ENCODE results near the gene POLD1. TPM values are rescaled to one million over a fixed set of nuclear protein-coding genes. Genes with fewer than 3 reads are reported as not detected.

The POLD1 gene
- polyA plus RNA-seq, 5 donors: 23.6 to 37.1 (median 29.6) TPM

- DNase-seq: no peak
These were observed 33.2 kb downstream of the POLD1 start for GRCh38 chr19:50417111-50418081.

GRCh38 chr19:50418176-50419021 lies 34.3 kb downstream of the POLD1 start, which contains the start of gene SPIB:
Gene SPIB (plus strand): TSS chr19:50418938. CDS start chr19:50418963, 25 bp downstream.
- DNase-seq: no peak

GRCh38 chr19:50419022-50419579 lies 35.0 kb downstream of the POLD1 start:
- DNase-seq: no peak

DNA sequence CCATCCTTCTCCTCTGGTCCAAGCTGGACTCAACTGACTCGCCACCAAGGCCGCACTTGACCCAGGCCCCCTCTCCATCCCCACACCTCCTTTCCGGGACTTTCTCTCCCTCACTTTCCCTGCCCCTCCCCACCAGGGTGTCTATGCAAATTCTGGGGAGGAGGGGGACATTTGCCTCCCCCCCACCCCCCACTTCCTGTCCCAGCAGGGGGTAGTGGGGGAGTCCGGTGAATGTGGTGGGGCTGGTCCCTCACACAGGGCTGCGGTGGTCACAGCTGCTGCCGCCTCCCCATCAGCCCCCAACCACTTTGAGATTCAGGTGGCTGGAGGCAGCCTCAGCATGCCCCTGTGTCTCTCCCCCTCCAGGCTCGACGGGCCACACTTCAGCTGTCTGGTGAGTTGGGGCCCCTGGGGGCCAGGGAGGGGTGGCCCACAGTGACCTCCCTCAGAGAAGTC lies 35.5 kb downstream of the POLD1 start:
- no peak for DNase-seq

- DNase-seq: no peak
These were observed 36.0 kb downstream of the POLD1 start for GRCh38 chr19:50420127-50420526.

GRCh38 chr19:50420808-50421207 lies 36.7 kb downstream of the POLD1 start:
- no peak for DNase-seq

- DNase-seq: no peak
These were observed 38.5 kb downstream of the POLD1 start for GRCh38 chr19:50422397-50423278.

- DNase-seq: no peak
These were observed 39.3 kb downstream of the POLD1 start for GRCh38 chr19:50423279-50424113.

DNA sequence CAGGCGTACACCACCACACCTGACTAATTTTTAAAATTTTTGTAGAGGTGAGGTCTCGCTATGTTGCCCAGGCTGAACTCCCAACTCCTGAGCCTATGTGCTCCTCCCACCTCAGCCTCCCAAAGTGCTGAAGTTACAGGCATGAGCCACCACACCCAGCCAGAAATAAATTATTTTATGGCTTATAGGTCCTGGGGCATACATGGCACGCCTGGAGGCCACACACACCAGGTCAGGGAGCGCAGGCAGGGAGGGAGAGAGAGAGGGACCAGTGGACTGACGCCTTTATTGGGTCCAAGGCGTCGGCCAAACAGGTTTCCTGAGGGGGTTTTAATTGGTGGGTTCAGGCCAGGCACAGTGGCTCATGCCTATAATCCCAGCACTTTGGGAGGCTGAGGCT lies 41.4 kb downstream of the POLD1 start:
- no peak for DNase-seq

DNA sequence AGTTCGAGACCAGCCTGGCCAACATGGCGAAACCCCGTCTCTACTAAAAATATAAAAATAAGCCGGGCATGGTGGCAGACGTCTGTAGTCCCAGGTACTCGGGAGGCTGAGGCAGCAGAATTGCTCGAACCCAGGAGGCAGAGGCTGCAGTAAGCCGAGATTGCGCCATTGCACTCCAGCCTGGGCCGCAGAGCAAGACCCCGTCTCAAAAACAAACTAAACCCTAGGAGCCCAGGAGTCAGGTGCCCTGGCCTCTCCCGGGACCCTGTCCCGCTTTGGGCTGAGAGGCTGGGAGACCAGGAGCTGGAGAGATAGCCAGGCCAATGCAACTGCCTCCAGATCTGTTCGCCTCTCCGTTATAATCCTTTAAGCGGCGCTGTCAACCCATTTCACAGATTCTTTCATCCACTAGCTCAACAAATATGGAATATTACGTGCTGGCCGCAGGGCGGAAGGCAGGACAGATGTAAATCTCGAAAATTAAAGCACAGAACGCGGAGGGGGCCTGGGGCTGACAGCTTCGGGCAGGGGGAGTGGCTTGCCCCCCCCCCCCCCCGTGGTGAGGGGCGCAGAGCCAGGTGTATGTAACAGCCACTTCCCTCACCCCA lies 43.3 kb downstream of the POLD1 start:
- DNase-seq: no peak

DNA sequence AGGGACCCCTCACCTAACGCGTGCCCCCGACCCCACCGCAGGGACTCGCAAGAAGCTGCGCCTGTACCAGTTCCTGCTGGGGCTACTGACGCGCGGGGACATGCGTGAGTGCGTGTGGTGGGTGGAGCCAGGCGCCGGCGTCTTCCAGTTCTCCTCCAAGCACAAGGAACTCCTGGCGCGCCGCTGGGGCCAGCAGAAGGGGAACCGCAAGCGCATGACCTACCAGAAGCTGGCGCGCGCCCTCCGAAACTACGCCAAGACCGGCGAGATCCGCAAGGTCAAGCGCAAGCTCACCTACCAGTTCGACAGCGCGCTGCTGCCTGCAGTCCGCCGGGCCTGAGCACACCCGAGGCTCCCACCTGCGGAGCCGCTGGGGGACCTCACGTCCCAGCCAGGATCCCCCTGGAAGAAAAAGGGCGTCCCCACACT lies 43.9 kb downstream of the POLD1 start:
- DNase-seq: peak; percentile 76 to 85

DNA sequence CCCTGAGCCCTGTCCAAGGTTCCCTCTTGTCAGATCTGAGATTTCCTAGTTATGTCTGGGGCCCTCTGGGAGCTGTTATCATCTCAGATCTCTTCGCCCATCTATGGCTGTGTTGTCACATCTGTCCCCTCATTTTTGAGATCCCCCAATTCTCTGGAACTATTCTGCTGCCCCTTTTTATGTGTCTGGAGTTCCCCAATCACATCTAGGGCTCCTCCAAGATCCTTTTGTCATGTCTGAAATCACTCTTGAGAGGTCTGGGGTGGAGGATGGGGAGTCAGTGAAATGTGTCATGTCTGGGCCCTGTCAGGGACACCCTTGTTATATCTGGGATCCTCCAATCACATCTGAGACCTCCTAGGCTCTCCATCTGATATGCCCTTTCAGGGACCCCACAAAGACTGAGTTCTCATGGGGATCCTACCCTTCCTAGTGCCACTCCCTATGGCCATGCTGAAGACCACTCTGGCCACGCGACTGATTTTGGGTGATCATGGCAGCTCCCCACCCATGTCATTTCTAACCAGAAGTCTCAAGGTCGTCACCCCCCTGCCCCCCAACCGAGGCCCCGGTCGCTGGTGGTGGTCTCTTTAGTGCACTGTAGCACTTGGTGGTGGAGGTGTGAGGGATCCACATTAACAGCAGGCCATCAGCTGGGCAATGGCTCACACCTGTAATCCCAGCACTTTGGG lies 44.8 kb downstream of the POLD1 start:
- DNase-seq: no peak

- no peak for DNase-seq
These were observed 46.8 kb downstream of the POLD1 start for GRCh38 chr19:50430888-50431342.

- peak; percentile 86 to 93 for DNase-seq
These were observed 47.4 kb downstream of the POLD1 start for GRCh38 chr19:50431343-50432220.

DNA sequence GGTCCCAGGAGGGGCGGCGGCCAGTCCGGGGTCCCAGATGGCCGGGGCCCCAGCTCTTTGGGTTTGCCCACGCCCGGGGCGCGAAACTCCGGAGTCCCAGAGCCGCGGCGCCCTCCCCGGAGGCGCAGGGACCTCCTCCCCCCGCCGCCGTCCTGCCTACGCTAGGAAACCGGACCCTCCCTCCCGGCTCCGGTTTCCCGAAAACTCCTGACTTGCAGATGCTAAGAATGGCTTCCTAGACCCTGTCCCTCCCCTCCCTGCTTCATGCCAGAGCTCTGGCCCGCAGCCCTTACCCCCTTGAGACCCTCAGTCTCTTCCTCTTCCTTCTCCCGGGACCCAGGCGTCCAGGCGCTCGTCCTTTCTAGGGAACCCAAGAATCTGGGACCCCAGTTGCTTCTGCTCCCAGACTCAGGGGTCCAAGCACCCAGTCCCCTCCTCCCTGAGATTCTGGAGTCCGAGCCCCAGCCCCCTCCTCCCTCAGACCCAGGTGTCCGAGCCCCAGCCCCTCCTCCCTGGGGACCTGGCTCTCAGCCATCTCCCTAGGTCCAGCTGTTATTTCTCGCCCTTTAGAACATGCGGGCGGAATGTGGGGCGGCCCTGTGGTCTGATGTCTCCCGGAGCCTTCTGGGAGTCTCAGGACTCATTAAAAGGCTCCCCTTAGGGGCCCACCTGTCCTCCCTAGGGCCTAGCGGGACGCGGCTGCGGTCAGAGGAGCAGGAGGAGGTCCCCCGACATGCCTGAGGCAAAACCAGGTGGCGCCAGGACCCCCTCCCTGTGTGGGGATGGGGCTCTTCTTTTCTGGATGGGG lies 48.3 kb downstream of the POLD1 start, which contains the start of gene MYBPC2:
MYBPC2 (plus strand) TSS at position 672 of the 808 bp plus-strand sequence; CDS start at position 734, 62 bp downstream.
- peak in 1 of 2 donors; percentile 29 for DNase-seq

All from right lung (tissue), 5 donors.